Measurements from ENCODE around the gene MIB2. TPM values are rescaled to one million over a fixed set of nuclear protein-coding genes. Genes with fewer than 3 reads are reported as not detected.

Gene MIB2
- total and polyA plus RNA-seq, 2 donors (not counting 1 experiment from before 2014, with no cell fraction given) = 7.1 to 74.3 TPM

DNA sequence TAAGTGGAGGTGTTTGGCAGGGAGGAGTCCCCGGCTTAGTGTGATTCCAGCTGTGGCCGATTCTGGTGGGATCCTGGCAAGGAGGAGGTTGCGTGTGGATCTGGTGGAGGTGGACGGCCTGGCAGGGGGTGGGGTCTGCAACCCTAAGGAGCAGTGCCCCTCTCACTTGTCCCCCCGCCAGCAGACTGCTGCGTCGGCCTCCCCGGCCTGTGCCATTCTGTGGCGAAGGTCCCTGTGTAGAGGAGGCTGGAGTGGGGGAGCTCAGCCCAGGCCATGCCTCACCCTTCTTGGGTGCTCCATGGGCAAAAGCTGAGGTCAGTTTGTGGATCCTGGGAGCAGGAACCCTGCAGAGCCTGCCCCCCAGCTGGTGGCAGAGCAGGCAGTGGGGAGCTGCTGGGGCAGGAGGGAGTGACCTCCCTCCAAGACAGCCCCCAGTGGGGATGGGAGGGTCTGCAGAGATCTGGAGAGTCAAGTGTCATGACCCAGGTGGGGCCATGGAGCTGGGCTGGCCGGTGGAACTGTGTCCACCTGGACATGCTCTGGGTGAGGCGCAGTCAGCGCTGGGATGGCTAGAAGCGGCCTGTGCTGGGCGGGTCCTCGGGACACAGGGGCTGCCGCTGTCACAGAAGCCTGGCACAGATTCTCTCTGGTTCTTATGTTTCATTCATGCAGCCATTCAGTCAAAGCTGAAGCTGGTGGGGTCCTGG, 5.3 kb downstream of the MIB2 start:
- Histone ChIP-seq H3K36me3 (ENCODE audit: control insufficient read depth, insufficient read depth, low read length) (peaks cover 5% of the 10 kb centered on the region), H3K4me2 (ENCODE audit: extremely low read depth, insufficient read depth, low read length) (no peak overlapping the region), H3K79me2 (ENCODE audit: control insufficient read depth, insufficient read depth, low read length) (peaks cover 10% of the 10 kb centered on the region), H3K9me3 (ENCODE audit: control insufficient read depth, insufficient read depth, low read depth, low read length) (no peaks in the 10 kb centered on the region), H3K4me3 (replicated peaks in 1 of 4; ENCODE audit: control extremely low read depth in 1 of 4, insufficient read depth in 1 of 4, low read depth in 3 of 4, low read length in 4 of 4) (no peak overlapping the region), H4K20me1 (ENCODE audit: control insufficient read depth, extremely low read depth, insufficient read depth, low read length) (no peaks in the 10 kb centered on the region), H3K27me3 (ENCODE audit: control insufficient read depth, insufficient read depth, low read length) (no peaks in the 10 kb centered on the region), H3K9ac (ENCODE audit: insufficient read depth, low read length) (no peak overlapping the region), H2AFZ (ENCODE audit: low read length) (no peak overlapping the region), H3K27ac (ENCODE audit: insufficient read depth, low read length) (no peak overlapping the region), H3K4me1 (ENCODE audit: control insufficient read depth, extremely low read depth, insufficient read depth, low read length) (peaks cover 4% of the 10 kb centered on the region)
- DNase-seq (ENCODE audit: low read depth in 2 of 2) = no peak
- no peak for TF ChIP-seq EZH2 (IDR thresholded peaks at IDR 0.05; ENCODE audit: low read length, missing control alignments)
- TF ChIP-seq, protein P1, sequence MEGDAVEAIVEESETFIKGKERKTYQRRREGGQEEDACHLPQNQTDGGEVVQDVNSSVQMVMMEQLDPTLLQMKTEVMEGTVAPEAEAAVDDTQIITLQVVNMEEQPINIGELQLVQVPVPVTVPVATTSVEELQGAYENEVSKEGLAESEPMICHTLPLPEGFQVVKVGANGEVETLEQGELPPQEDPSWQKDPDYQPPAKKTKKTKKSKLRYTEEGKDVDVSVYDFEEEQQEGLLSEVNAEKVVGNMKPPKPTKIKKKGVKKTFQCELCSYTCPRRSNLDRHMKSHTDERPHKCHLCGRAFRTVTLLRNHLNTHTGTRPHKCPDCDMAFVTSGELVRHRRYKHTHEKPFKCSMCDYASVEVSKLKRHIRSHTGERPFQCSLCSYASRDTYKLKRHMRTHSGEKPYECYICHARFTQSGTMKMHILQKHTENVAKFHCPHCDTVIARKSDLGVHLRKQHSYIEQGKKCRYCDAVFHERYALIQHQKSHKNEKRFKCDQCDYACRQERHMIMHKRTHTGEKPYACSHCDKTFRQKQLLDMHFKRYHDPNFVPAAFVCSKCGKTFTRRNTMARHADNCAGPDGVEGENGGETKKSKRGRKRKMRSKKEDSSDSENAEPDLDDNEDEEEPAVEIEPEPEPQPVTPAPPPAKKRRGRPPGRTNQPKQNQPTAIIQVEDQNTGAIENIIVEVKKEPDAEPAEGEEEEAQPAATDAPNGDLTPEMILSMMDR (conservative IDR thresholded peaks at IDR 0.05 in 1 of 2, IDR thresholded peaks at IDR 0.05 in 1 of 2; ENCODE audit: low read depth in 1 of 2, low read length in 2 of 2) = no peak

- DNase-seq (ENCODE audit: low read depth in 2 of 2) = no peak
These were observed 6.1 kb downstream of the MIB2 start for GRCh38 chr1:1621173-1622009.

More at GRCh38 chr1:1621173-1622009, 6.1 kb downstream of the MIB2 start:
- Histone ChIP-seq H3K79me2 (ENCODE audit: control insufficient read depth, insufficient read depth, low read length) (peaks cover 9% of the 10 kb centered on the region), H3K9me3 (ENCODE audit: control insufficient read depth, insufficient read depth, low read depth, low read length) (no peaks in the 10 kb centered on the region), H3K4me1 (ENCODE audit: control insufficient read depth, extremely low read depth, insufficient read depth, low read length) (peaks cover 4% of the 10 kb centered on the region), H2AFZ (ENCODE audit: low read length) (no peak overlapping the region), H3K4me2 (ENCODE audit: extremely low read depth, insufficient read depth, low read length) (no peak overlapping the region), H3K9ac (ENCODE audit: insufficient read depth, low read length) (no peak overlapping the region), H3K27ac (ENCODE audit: insufficient read depth, low read length) (no peak overlapping the region), H3K27me3 (ENCODE audit: control insufficient read depth, insufficient read depth, low read length) (no peaks in the 10 kb centered on the region), H3K36me3 (ENCODE audit: control insufficient read depth, insufficient read depth, low read length) (peaks cover 5% of the 10 kb centered on the region), H3K4me3 (replicated peaks in 1 of 4; ENCODE audit: control extremely low read depth in 1 of 4, insufficient read depth in 1 of 4, low read depth in 3 of 4, low read length in 4 of 4) (no peak overlapping the region), H4K20me1 (ENCODE audit: control insufficient read depth, extremely low read depth, insufficient read depth, low read length) (no peaks in the 10 kb centered on the region)
- TF ChIP-seq, protein P1 (conservative IDR thresholded peaks at IDR 0.05 in 1 of 2, IDR thresholded peaks at IDR 0.05 in 1 of 2; ENCODE audit: low read depth in 1 of 2, low read length in 2 of 2) = no peak
- no peak for TF ChIP-seq EZH2 (IDR thresholded peaks at IDR 0.05; ENCODE audit: low read length, missing control alignments)
